HG02884 (cell line): ENCODE data around the gene TMPRSS4.

ENCODE experiments used
- ATAC-seq: cut with Tn5 transposase; IDR thresholded peaks from one replicate; pipeline ENCODE4 v1.9.1; 2021; ENCODE audit warnings: mild to moderate bottlenecking, moderate library complexity; ENCODE audit not compliant: unreplicated experiment

Gene TMPRSS4

GRCh38 chr11:118132385-118133151 lies 55.7 kb downstream of the TMPRSS4 start:
- no peak for ATAC-seq

GRCh38 chr11:118133816-118134215 lies 56.9 kb downstream of the TMPRSS4 start:
- ATAC-seq = no peak

- ATAC-seq = no peak
Observed at GRCh38 chr11:118135051-118135795, 58.3 kb downstream of the TMPRSS4 start.

DNA sequence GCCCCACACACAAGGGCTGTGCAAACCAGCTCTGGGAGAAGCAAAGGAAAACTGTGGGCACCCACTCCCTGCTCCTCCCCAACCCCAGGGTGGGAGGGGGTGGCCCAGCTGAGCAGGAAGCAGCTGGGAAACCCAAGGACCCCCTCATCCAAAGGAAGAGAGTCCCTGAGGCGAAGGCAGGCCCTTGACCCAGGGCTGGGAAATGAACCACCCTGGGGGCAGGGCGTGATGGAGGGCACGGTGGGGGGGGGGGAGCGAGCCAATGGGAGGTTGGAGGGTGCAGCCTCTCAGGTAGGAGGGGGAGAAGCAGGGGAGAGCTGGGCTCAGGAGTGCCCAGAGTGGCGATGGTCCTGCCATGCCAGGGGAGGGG lies 58.9 kb downstream of the TMPRSS4 start:
- no peak for ATAC-seq

- no peak for ATAC-seq
Observed at GRCh38 chr11:118136341-118136740, 59.5 kb downstream of the TMPRSS4 start.

- no peak for ATAC-seq
Observed at GRCh38 chr11:118136801-118137200, 59.9 kb downstream of the TMPRSS4 start.

DNA sequence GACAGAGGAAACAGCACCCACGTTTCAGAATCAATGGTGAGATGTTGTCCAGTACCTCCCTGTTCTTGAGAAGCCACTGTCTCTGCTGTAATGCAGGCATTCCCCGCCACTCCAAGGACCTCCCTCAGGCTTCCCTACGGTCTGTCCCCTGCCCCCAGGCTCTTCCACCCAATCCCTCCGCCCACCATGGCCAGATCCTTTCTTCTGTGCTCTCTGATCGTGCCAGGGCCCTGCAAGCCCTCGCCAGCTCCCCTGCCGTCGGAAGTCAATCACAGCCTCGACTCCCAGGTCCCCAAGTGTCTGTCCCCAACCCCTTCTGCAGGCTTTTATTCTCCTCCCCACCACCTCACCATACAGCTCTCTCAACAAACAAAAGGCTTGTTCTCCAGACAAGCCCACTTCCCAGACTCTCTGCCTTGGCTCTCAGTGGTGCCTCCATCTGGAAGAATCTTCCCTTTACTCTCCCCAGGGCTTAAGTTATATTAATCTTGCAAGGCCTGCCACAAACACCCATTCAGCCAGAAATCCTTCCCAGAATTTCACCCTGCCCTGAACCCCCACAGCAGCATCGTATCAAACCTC lies 62.1 kb downstream of the TMPRSS4 start:
- no peak for ATAC-seq

GRCh38 chr11:118139578-118139977 lies 62.7 kb downstream of the TMPRSS4 start:
- no peak for ATAC-seq

DNA sequence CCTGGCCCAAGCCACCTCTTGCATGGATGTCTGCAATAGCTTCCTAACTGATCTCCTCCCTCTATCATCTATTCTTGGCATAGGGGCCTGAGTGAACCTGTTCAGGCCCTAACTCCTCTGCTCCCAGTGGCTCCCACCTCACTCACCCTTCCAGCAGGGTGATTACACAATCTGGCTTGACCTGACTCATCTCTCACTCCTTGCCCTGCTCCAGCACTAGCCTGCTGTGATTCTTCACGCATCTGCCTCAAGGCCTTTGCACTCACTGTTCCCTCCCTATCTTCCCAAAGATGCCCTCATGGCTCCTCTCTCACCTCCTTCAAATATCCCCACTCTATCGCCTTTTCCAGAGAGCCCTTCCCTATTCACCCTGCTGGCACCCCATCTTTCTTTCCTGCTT lies 65.2 kb downstream of the TMPRSS4 start:
- ATAC-seq = no peak

- ATAC-seq = no peak
Observed at GRCh38 chr11:118142809-118143208, 65.9 kb downstream of the TMPRSS4 start.

- no peak for ATAC-seq
Observed at GRCh38 chr11:118143661-118144185, 66.8 kb downstream of the TMPRSS4 start.

DNA sequence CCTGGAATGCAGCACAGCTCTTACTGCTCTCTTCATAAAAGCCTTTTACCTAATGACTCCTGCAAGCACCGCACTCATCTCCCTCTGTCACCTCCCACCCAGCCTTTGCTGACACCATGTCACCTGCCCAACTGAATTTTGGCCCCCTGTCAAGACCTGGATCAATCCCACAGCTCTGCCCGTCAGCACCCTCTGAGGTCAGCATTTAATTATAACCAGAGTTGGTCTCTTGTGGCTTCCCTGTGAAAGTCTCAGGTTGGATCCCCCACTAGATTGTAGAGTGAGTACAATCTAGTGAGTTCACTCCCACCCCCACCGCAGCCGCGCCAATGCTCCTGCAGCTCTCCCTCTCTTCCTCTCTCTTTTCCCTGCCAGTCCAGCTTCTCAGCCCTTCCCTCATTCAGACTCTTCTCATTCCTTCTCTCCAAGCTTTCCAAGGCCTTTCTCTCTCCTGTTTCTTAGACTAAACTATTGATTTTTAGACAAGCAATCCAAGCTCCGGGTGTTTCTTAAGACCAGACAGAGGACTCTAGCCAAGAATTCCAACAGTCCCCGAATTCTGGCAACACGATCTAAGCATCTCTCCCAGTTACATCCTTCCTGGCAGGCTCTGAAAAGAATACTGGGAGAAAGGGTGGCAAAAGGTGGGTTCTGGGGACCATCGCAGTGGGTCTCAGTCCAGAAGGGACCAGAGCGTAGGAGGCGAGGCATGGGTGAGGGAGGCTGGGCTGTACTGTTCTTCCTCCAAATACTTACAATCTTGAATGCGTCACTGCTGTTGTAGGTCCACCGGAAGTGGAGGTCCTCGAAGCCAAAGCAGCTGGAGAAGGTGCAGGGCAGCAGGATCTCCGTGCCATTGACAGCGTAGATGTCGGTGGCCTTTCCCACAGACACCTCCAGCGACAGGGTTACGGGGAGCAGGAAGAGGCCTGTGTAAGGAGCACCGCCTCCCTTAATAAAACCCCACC lies 67.7 kb downstream of the TMPRSS4 start:
- no peak for ATAC-seq

GRCh38 chr11:118145285-118146227 lies 68.7 kb downstream of the TMPRSS4 start:
- no peak for ATAC-seq

- ATAC-seq = no peak
Observed at GRCh38 chr11:118146554-118146953, 69.7 kb downstream of the TMPRSS4 start.

DNA sequence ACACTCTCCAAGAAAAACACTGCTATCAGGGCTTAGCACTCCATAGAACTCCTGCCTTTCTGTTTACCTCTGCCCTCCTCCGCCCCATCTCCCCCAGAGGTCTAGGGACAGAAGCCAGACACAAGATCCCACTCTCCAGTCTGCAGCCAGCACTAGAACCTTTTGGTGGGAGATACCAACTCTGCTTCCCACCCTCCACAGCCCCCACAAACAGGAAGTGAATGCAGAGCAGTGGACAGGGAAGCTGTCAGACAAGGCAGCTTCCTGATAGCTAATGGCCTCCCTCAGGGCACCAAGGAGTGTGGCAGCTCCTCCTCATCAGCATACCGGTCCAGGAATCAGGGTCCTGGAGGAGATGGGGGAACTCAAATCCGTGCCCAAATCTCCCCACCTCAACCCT lies 70.6 kb downstream of the TMPRSS4 start:
- no peak for ATAC-seq

- ATAC-seq = no peak
Observed at GRCh38 chr11:118148240-118148639, 71.4 kb downstream of the TMPRSS4 start.

- no peak for ATAC-seq
Observed at GRCh38 chr11:118148856-118149255, 72.0 kb downstream of the TMPRSS4 start.

DNA sequence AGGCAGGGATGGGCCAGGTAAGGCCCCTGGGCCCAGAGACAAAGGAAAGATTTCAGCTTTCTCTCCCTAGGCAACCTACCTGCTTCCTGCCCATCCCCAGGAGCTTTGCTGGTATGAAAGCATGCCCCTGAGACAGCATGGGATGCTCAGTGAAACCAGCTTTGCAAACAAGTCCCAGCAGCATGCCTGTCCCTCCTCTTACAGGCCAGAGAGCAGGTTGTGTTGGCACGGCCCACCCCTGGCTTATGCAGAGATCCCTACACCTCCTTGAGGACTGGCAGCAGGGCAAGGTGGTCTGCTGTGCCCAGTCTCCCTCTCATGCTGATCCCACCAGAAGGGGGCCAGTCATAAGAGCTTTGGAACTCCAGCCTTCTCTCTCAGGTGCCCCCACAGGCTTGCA lies 72.6 kb downstream of the TMPRSS4 start:
- no peak for ATAC-seq

DNA sequence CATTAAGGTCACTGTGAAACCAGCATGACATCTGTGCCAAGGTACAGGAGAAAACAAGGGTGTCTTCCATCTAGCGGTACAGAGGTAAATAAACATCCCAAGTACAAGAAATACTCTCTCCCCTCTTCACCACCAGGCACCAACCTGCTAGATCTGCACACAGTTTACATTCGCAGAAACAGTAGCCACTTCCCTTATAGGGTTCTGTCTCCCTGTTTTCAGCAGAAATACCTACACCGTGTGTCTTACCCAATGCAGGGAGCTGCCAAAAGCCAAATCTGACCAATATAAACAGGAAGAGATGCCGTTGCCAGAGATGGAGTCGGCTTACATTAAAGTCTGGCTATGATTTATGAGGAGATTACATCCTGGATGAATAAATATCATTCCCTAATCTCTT lies 74.6 kb downstream of the TMPRSS4 start:
- no peak for ATAC-seq
